ENCODE data around the gene PTTG1IP. TPM values are rescaled to one million over a fixed set of nuclear protein-coding genes. Genes with fewer than 3 reads are reported as not detected.

The PTTG1IP gene
- total RNA-seq, 1 experiment from 2014 or later = 408 TPM

DNA sequence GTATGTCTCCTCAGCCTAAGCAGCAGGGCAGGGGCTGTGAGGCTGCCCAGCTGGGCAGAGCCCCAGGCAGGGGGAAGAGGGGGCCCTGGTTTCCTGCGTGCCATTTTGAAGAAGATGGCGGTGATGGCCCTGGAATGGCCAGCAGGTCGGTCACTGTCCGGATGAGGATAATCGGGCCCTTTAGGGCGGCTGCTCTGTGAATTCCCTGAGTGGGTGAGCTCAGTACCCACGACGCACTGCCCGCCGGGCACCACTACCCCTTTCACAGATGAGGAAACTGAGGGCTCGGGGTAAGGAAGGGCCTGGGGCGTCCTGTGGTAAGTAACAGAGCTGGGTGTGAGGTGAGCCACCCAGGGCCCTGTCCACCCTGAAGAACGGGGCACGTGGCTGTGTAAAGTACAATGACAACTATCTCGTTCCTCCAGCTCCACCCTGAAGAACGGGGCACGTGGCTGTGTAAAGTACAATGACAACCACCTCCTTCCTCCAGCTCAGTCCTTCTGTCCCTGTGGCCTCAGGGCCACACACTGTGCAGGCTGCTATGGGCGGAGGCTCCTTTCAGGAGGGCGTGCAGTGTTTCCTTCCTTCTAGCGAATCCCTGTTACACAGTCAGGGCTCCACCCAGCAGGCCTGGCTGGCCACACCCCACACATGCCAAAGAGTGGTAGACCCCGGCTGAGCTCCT, 24.0 kb upstream of the PTTG1IP start:
- DNase-seq (ENCODE audit: low read depth) = no peak

DNA sequence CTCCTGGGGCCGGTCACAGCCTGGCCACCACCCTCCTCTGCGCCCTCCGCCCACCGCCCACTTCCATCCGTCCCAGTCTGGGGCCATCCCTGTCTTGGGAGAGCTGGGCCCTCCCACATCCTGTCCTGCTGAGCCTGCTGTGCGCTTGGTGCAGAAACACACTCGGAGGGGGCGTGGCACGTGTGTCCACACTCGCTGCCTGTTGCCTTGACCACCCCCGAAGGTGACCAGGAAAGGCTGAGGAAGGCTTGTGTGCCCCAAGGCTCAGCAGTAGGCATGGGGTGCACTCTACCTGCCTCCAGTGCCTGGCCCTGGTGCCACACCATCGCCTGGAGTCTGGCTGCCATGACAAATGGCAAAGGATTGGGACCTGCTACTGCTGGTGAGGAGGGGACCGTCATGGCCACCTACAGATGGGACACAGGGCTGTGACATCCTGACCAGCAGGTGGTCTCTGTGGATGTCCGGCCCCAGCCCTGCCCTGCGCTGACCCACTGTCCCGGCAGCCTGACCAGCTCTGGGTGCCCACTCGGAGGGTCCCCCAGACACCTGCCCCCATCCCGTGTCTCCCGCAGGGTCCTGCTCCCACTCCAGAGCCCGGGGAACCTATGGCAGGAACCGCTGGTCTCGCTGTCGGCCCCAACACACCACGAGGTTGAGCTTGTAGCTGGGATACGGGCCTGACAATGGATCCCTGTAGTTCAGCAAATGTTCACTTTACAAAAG, 23.2 kb upstream of the PTTG1IP start:
- no peak for DNase-seq (ENCODE audit: low read depth)

DNA sequence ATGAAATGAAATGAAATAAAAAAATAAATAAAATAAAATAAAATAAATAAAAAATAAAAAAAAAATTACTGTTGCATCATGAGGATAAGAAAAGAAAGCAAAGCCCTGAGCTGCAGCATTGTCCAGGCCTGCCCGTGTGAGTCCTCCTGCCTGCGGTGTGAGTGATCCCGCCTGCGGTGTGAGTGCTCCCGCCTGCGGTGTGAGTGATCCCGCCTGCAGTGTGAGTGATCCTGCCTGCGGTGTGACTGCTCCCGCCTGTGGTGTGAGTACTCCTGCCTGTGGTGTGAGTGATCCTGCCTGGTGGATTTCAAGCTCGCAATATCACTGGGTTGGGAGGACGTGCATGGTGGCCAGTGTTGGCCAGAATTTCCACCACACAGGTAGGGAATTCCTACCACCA, 22.4 kb upstream of the PTTG1IP start:
- DNase-seq (ENCODE audit: low read depth) = no peak

DNA sequence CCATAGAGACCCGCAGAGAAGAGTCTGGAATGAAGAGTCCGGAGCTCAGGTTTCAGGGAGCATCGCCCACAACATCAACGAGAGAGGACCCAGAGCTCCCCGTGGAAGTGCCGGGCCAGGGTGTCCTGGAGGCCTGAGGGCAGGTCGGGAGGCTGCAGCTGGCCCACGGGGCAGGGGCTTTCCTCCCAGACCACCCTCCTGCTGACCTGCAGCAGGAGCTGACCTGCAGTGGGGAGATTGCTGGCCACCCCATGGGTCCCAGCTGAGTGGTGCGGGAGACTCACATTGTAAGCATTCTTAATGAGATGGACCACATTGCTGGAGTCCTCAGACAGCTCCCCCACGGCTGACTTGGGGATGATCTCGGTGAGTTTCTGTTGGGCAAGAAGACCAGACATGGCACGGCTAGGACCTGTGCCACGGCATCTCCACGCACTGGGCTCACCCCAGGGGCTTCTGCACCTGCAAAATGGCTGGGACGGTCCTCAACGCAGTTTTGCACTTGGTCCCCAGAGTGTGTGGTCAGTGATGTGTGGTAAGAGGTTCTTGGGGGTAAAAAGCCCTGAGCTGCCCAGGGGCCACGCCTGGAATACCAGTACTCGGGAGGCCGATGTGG, 21.3 kb upstream of the PTTG1IP start:
- DNase-seq (ENCODE audit: low read depth) = no peak

DNA sequence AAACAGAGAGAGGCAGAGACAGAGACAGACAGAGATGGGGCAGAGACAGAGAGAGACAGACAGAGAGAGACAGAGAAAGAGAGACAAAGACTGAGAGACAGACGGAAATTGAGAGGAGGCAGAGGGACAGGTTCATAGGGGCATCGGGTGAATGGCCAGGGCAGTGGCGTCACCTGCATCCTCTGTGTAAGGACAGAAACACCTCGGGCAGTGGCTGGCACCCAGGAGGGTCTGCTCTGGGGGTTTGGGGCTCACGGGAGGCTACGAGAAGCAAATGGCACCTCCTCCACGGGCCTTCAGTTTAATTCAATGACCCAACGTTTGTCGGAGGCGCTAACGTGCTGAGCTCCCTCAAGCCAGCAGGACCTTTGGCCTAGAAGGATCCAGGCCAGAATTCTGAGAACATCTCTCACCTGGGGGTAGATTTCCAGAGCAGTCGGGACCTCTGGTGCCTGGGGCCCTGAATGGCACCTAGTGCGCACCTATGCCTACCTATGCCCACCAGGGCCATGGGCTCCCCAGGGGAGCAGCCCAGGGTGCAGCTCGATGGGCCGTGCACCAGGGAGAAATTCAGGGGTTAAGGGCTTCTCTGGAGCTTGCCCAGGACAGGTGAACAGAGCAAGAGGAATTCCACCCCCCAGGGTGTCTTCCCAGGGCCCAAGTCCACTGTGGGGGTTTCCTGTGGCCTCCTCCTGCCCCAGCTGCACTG, 20.6 kb upstream of the PTTG1IP start:
- DNase-seq (ENCODE audit: low read depth) = no peak

DNA sequence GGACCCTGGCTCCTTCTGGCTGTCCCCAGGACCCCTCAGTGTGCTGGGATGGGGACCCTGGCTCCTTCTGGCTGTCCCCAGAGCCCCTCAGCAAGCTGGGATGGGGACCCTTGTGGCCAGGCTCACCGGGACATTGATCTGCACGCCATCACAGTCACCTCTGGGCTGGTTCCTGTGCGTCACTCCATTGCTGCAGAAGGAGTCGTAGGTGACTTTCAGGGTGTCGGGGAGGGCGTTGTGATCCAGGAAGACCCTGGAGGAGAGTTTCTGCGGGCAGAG, 19.7 kb upstream of the PTTG1IP start:
- DNase-seq (ENCODE audit: low read depth) = no peak

DNA sequence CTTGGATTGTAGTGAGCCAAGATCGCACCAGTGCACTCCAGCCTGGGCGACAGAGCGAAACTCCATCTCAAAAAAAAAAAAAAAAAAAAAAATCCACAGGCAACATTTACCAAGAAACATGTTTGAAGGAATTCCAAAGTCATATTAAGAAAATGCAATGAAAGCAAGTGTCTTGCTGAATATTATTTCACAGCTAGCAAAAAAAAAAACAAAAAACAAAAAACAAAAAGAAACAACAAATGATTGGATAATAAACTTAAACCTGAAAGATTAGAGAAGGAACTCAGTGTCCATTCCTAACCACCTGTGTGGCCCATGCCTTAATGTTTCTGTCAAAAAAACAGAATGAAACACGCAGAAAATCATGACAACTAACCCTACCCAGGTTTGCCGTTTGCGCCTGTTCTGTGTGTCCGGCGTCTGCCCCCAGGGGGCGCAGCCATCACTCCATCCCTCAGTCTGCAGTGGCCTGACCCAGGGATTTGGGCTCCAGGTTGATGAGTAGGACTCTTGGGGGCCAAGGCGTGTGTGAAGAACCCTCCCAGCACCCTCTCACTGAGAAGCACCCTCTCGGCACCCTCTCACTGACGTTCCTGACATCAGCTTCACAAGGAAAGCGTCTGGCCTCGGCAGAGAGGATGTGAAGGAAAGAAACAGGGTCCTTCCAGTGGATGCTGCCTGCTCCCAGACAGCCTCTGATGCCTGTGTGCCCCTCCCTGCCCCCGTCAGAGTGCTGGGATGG, 19.2 kb upstream of the PTTG1IP start:
- DNase-seq (ENCODE audit: low read depth) = peak; percentile 36

DNA sequence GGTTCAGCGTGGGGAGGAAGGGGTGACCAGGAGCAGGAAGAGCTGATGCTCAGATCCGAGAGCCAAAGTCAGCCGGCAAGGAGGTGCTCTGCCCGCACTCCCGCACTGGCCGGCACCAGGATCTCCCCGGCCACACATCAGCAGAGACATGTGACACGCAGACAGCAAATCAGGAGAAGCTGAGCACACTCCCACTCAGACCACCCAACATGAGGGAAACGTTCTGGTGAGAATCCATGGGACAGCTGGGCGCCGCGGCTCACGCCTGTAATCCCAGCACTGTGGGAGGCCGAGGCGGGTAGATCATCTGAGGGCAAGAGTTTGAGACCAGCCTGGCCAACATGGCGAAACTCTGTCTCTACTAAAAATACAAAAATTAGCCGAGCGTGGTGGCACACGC, 18.6 kb upstream of the PTTG1IP start:
- DNase-seq (ENCODE audit: low read depth) = no peak

DNA sequence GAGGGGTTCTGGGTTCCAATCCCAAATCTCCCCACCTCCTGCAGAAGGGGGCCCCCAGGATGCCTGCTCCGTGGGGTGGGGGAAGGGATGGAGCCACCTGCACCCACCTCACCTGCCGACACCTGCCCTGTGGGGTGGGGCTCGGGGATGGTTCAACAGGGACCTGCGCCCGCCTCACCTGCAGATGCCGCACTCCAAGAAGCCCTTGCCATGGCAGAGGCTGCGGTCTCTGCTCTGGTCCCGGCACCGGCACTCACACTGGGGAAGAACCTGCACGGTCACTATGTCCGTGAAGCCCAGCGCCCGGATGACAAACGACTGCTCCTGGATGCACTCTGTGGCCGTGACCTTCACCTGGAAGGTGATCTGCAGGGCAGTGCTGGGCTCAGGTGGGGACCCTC, 18.1 kb upstream of the PTTG1IP start:
- no peak for DNase-seq (ENCODE audit: low read depth)

DNA sequence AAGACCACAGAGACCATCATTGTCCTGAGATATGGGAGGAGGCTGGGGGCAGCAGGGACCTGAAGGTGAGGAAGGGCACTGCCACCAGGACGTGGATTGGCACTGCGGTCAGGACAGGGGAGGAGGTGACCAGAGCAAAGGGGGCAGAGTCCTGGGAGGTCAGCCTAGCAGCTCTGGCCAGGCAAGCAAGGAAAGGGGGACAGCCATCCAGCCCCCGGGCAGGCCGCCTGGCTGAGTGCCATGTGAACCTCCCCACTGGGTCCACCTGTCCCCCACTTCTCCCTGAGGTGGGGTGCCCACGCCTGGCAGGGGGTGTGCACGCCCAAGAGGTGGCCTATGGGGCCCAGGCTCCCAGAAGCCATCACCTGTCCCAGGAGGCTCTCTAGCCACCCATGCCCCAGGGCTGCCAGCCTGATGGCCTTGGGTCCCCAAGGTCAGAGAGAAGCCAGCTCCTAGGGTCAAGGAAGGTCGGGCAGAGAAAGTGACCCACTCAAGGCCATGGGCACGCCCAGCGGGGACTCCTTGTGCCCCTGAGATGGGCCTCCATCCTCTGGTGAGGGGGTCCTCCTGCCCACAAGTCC, 17.6 kb upstream of the PTTG1IP start:
- no peak for DNase-seq (ENCODE audit: low read depth)

DNA sequence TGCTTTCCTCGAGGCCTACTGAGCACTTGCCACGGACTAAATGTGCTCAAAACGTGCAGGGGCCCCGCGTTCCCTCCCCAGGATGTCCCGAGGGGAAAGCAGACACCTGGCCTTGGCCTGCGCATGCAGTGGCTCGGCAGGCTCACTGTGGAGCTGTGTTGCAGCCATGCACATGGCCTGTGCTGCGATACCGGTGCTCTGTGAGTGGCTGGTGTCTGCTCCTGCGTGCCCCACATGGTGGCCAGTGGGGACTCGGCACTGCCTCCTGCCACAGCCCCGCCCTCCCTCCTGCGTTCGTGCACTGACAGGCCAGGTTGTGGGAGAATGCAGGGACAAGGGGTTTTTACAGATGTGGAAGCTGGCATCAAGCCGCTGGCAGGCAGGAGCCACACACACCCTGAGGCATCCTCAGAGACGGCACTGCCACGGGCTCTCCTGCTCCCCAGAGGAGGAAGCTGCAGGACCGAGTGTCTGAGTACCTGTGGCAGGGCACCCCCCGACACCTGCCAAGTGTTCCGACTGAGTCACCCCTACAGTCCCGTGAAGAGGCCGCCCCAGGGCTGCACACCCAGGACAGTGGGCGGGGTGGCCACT, 16.9 kb upstream of the PTTG1IP start:
- no peak for DNase-seq (ENCODE audit: low read depth)

DNA sequence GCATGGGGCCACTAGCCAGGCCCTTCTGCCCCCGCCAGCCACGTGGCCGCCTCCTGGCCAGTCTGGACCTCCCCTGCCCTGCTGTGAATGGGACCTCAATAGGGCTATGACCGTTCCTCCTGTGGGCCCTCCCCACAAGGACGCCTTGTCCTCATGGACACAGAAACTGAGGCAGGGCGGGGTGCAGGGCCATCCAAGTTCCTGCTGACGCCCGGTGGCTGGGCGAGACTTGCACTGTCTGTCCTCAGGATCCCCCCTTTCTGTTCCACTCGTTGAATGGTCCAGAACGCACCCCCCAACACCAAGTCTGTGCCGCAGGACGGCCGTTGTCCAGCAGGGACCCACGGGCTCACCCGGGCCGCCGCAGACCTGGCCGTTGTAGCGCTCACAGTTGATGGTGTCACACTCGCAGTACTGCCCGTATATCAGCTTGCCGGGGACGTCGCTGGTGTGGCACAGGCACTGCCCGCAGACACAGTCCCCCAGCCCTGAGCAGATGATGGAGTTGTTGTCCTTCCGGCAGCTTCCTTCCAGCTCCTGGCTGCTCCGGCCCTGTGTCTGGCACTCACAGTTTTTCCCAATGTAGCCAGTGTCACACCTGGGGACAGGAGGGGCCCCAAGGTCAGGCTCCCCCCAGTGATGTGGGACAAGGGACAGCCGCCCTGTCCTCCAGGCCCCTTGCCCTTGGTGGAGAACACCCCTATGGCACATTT, 16.3 kb upstream of the PTTG1IP start:
- no peak for DNase-seq (ENCODE audit: low read depth)

DNA sequence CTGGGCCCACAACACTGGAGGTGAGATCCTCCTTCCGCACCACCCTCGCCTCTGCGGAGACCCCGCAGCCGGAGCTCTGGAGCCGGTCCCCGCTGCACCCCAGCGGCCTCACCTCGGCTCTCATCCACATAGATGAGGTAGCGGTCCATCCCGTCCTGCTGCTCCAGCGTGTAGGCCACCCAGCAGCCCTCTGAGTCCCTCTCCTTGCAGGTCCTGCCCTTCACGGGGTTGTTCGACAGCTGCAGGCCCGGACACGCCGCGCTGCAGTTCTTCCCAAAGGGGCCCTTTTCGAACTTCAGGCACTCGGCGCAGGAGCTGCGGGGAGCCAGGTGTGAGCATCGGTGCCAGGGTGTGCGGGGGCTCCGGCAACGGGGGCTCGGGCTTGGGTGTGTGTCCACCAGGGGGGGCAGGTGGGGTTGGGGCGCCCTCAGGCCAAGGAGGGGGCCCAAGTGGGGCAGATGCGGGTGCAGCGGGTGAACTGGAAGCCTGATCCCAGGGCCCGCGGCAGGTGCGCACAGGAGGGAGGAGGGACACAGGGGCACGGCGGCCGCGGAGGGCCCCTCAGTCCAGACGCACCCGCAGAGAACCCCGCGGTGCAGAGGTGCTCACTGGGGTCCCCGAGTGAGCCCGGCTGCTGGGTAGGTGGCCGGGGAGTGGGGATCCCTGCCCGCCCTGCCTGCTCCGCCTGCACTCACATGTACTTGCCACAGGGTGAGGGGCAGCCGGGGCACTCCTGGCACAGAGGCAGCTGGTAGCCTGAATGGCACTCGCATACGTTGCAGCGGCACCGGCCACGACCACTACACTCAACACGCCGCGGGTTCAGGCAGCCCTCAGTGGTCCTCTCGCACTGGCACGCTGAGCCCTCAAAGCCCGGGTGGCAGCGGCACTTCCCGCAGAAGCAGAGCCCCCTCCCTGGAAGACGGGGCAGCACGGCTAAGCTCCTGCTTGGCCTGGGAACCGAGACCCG, 15.4 kb upstream of the PTTG1IP start:
- DNase-seq (ENCODE audit: low read depth) = no peak

DNA sequence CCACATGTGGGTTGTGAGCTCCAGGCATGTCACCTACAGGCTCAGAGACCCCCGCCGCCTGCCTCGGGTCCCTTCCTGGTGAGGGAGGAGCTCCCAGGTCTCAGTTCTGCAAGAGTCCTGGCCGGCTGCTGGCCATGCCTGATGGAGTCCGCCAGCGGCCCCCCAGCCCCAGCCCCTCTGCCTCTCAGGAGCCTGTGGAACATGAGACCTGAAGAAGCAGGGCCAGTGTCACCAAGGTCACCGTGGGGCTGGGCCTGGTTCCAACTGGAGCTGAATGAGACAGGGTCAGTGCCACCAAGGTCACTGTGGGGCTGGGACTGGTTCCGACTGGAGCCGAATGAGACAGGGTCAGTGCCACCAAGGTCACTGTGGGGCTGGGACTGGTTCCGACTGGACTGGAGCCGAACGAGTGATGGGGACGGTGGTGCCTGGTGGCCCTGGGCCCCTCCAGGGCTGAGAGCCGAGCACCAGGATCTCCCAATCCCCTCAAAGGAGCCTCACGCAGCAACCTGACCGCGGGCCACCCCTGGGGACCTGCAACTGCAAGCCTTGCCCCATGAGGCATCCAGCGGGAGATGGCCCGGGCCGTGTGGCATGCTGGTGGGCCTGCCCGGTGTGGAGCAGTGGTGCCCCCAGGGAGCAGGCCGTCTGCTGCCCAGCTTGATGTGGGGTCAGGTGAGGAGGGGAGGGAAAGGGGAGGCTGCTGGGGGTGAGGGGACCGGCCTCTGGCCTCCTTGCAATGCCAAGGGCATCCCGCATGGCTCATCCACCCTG, 14.5 kb upstream of the PTTG1IP start:
- DNase-seq (ENCODE audit: low read depth) = no peak

DNA sequence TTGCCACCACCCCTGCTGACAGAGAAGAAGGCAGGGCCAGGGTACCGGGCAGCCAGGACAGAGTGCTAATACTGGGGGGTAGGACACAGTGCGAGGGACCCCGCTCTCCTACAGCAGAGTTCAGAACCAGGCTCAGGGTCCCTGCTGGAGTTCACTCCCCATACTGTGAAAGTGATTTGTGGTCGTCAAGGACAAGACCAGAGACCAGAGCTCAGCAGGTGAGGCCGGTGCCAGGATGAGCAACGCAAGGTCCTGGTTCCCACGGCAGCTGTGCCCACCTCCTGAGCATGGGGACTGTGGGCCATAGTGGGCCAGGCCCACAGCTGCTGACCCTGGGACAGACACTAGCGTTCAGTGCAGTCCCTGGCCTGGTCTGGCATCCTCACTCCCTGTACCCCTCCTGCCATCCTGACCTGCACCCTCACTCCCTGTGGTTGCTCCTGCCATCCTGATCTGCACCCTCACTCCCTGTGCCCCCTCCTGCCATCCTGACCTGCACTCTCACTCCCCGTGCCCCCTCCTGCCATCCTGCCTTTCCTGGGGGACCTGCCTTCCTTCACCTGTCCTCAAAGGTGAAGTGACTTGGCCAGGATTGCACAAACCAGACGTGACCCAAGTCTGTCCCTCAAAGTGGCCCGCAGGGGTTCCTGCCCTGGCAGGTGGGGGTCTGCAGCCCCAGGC, 13.8 kb upstream of the PTTG1IP start:
- DNase-seq (ENCODE audit: low read depth) = no peak

DNA sequence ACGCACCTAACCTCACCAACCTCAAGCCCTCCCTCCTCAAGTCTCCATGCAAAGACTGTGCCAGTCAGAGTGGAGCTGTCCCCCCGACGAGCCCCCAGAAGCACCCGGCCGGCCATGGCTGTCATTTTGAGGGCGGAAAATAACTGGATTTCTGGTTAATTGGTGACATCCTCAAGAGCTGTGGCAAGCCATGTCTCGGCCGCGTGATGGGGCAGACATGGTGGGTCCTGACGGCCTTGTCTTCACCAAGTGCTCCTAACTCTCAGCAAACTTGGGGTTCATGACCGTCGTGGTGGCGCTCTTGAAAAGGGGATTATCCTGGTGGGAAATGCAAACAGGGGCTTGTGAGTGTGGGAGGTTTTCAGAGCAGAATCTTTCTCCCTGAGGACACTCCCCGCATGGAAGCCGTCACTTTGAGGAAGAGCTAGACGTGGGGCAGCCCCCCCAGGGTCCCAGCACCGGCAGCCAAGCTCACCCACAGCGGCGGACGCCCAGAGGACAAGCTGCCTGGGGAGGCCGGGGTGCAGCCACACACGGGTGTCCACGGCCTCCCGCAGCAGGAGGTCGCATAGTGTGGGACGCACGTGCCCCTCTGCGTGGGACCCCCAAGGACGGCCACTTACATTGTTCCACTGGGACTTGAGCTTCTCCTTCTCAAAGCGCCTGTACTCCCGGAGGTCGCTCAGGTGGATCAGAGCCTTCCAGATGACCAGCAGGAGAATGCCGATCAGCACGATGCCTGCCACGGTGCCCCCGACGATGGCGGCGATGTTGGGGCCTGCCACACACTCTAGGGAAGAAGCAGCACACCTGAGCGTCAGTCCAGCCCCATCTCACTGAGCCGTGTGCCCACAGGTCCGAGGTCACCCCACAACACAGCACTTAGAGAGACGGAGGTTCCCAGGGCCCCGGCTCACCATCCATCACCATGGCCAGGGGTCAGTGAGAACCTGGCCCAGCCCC, 12.9 kb upstream of the PTTG1IP start:
- DNase-seq (ENCODE audit: low read depth) = no peak
